ENCODE results near the gene TBC1D5. TPM values are rescaled to one million over a fixed set of nuclear protein-coding genes. Genes with fewer than 3 reads are reported as not detected.

TBC1D5 gene
- total and polyA plus RNA-seq, 2 experiments from 2014 or later = 31.0 to 69.9 TPM

DNA sequence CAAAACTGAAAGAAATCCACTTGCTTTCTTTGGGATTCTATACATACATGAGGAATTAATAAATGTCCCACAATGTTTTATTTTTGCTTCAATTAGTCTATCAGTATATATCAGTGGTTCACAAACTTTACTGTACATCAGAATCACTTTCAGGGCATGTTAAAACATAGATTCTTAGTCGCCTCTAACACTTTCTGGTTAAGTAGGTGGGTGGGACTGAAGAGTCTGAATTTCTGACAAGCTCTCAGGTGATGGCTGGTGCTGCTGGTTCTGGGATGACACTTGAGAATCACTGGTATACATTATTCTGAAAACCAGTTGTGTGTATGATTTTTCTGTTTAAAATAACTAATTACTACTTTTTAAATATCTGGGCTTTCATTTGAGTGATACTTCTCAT is 393.3 kb downstream of the TBC1D5 start:
- Histone ChIP-seq H2AFZ (no peak overlapping the region), H3K4me1 (ENCODE audit: insufficient read depth) (no peaks in the 10 kb centered on the region), H3K36me3 (ENCODE audit: low read depth) (no peaks in the 10 kb centered on the region), H3K9me3 (ENCODE audit: low read depth) (no peaks in the 10 kb centered on the region), H3K27me3 (replicated peaks; ENCODE audit: insufficient read depth) (no peaks in the 10 kb centered on the region), H3K9me2 (ENCODE audit: insufficient read depth) (no peaks in the 10 kb centered on the region), H3K9ac (no peak overlapping the region), H3K4me2 (ENCODE audit: unreplicated experiment) (no peak overlapping the region), H3F3A (ENCODE audit: insufficient read depth) (no peaks in the 10 kb centered on the region), H3K79me2 (ENCODE audit: insufficient read depth) (no peaks in the 10 kb centered on the region), H4K20me1 (ENCODE audit: insufficient read depth) (no peaks in the 10 kb centered on the region), H3K4me3 (no peak overlapping the region), H3K27ac (no peak overlapping the region)
- TF ChIP-seq EZH2phosphoT487 (IDR thresholded peaks at IDR 0.05; ENCODE audit: insufficient read depth, low read depth) (no peak), EZH2 (IDR thresholded peaks at IDR 0.05; ENCODE audit: insufficient read depth, poor library complexity, severe bottlenecking) (no peak)
- in situ Hi-C loops (cut with MboI) = no loop called here
- DNase-seq = no peak
- WGBS, 2 experiments (ENCODE audit: low coverage in 1 of 2, low lambda C conversion rate in 2 of 2, missing lambda C conversion rate in 2 of 2) = 77 to 78% methylated on average over 1 of the region's 1 CpG

- Histone ChIP-seq H3K9ac (no peak overlapping the region), H3K9me2 (ENCODE audit: insufficient read depth) (no peaks in the 10 kb centered on the region), H3K9me3 (ENCODE audit: low read depth) (no peaks in the 10 kb centered on the region), H3K79me2 (ENCODE audit: insufficient read depth) (no peaks in the 10 kb centered on the region), H4K20me1 (ENCODE audit: insufficient read depth) (no peaks in the 10 kb centered on the region), H3F3A (ENCODE audit: insufficient read depth) (no peaks in the 10 kb centered on the region), H3K36me3 (ENCODE audit: low read depth) (no peaks in the 10 kb centered on the region), H3K27me3 (replicated peaks; ENCODE audit: insufficient read depth) (no peaks in the 10 kb centered on the region), H3K4me3 (no peak overlapping the region), H3K4me2 (ENCODE audit: unreplicated experiment) (no peak overlapping the region), H2AFZ (no peak overlapping the region), H3K4me1 (ENCODE audit: insufficient read depth) (no peaks in the 10 kb centered on the region), H3K27ac (no peak overlapping the region)
- in situ Hi-C loops (cut with MboI) = no loop called here
- DNase-seq = no peak
- TF ChIP-seq EZH2phosphoT487 (IDR thresholded peaks at IDR 0.05; ENCODE audit: insufficient read depth, low read depth) = no peak
- no peak for TF ChIP-seq EZH2 (IDR thresholded peaks at IDR 0.05; ENCODE audit: insufficient read depth, poor library complexity, severe bottlenecking)
Observed at GRCh38 chr3:17342119-17342518, 400.3 kb downstream of the TBC1D5 start.

DNA sequence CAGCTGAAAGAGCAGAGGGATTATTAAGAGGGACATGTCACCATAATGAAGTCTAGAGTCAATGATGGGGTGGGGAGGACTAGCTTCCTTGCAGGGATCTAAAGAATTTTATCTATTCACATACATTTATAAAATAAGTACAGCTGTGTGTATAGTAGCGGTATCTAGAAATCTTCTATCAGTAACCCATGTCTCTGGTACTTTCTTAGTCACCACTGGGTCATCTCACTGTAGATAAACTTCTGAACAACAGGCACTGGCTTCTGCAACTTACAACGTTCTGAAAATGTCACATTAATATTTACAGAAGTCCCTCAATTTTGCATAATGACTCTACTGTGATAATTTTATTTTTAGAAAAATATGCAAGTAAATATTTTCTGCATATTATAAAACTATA is 401.7 kb downstream of the TBC1D5 start:
- in situ Hi-C loops (cut with MboI) = no loop called here
- Histone ChIP-seq H2AFZ (no peak overlapping the region), H3K4me3 (no peak overlapping the region), H3K4me2 (ENCODE audit: unreplicated experiment) (no peak overlapping the region), H3K9me3 (ENCODE audit: low read depth) (no peaks in the 10 kb centered on the region), H4K20me1 (ENCODE audit: insufficient read depth) (no peaks in the 10 kb centered on the region), H3K79me2 (ENCODE audit: insufficient read depth) (no peaks in the 10 kb centered on the region), H3K9me2 (ENCODE audit: insufficient read depth) (no peaks in the 10 kb centered on the region), H3F3A (ENCODE audit: insufficient read depth) (no peaks in the 10 kb centered on the region), H3K36me3 (ENCODE audit: low read depth) (no peaks in the 10 kb centered on the region), H3K9ac (no peak overlapping the region), H3K4me1 (ENCODE audit: insufficient read depth) (no peaks in the 10 kb centered on the region), H3K27ac (no peak overlapping the region), H3K27me3 (replicated peaks; ENCODE audit: insufficient read depth) (no peaks in the 10 kb centered on the region)
- TF ChIP-seq EZH2phosphoT487 (IDR thresholded peaks at IDR 0.05; ENCODE audit: insufficient read depth, low read depth) = no peak
- no peak for TF ChIP-seq EZH2 (IDR thresholded peaks at IDR 0.05; ENCODE audit: insufficient read depth, poor library complexity, severe bottlenecking)
- DNase-seq = no peak
- 94 to 98% methylated on average over 2 of the region's 2 CpGs for WGBS, 2 experiments (ENCODE audit: low coverage in 1 of 2, low lambda C conversion rate in 2 of 2, missing lambda C conversion rate in 2 of 2)

DNA sequence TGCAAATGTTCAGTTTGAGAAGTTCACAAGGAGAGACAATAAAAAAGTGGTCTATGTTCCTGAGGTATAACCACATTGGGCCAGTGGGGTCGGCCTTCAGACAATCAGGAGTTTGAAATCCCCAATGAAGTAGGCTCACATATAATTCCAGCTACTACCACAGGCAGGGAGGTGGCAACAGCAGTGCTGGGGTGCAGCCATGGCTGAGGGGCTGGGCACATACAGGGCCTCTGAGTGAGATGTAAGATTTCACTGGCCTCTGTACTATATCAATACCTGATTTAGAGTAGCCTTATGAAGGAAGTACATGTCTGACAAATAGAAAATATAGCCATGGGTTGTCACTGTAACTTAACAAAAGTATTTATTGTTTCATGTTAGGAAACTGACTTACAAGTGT is 402.2 kb downstream of the TBC1D5 start:
- WGBS, 2 experiments (ENCODE audit: low coverage in 1 of 2, low lambda C conversion rate in 2 of 2, missing lambda C conversion rate in 2 of 2) = 100% methylated on average over 1 of the region's 1 CpG
- no peak overlapping the region for H3K9ac ChIP-seq
- no peaks in the 10 kb centered on the region for H3K4me1 ChIP-seq (ENCODE audit: insufficient read depth)
- H3F3A ChIP-seq (ENCODE audit: insufficient read depth) = no peaks in the 10 kb centered on the region
- H3K36me3 ChIP-seq (ENCODE audit: low read depth) = no peaks in the 10 kb centered on the region
- no peaks in the 10 kb centered on the region for H3K27me3 ChIP-seq (replicated peaks; ENCODE audit: insufficient read depth)
- in situ Hi-C loops (cut with MboI) = no loop called here
- no peak for DNase-seq
- H3K27ac ChIP-seq = no peak overlapping the region
- H3K9me2 ChIP-seq (ENCODE audit: insufficient read depth) = no peaks in the 10 kb centered on the region
- no peaks in the 10 kb centered on the region for H4K20me1 ChIP-seq (ENCODE audit: insufficient read depth)
- TF ChIP-seq EZH2phosphoT487 (IDR thresholded peaks at IDR 0.05; ENCODE audit: insufficient read depth, low read depth) (no peak), EZH2 (IDR thresholded peaks at IDR 0.05; ENCODE audit: insufficient read depth, poor library complexity, severe bottlenecking) (no peak)
- no peaks in the 10 kb centered on the region for H3K79me2 ChIP-seq (ENCODE audit: insufficient read depth)
- no peak overlapping the region for H3K4me2 ChIP-seq (ENCODE audit: unreplicated experiment)
- no peak overlapping the region for H2AFZ ChIP-seq
- H3K4me3 ChIP-seq = no peak overlapping the region
- H3K9me3 ChIP-seq (ENCODE audit: low read depth) = no peaks in the 10 kb centered on the region

- Histone ChIP-seq H3K79me2 (ENCODE audit: insufficient read depth) (no peaks in the 10 kb centered on the region), H4K20me1 (ENCODE audit: insufficient read depth) (no peaks in the 10 kb centered on the region), H3K4me3 (no peak overlapping the region), H3K4me1 (ENCODE audit: insufficient read depth) (no peaks in the 10 kb centered on the region), H3K9ac (no peak overlapping the region), H3K27me3 (replicated peaks; ENCODE audit: insufficient read depth) (no peaks in the 10 kb centered on the region), H3K36me3 (ENCODE audit: low read depth) (no peaks in the 10 kb centered on the region), H3F3A (ENCODE audit: insufficient read depth) (no peaks in the 10 kb centered on the region), H2AFZ (no peak overlapping the region), H3K27ac (no peak overlapping the region), H3K9me3 (ENCODE audit: low read depth) (no peaks in the 10 kb centered on the region), H3K4me2 (ENCODE audit: unreplicated experiment) (no peak overlapping the region), H3K9me2 (ENCODE audit: insufficient read depth) (no peaks in the 10 kb centered on the region)
- TF ChIP-seq EZH2 (IDR thresholded peaks at IDR 0.05; ENCODE audit: insufficient read depth, poor library complexity, severe bottlenecking) (no peak), EZH2phosphoT487 (IDR thresholded peaks at IDR 0.05; ENCODE audit: insufficient read depth, low read depth) (no peak)
- no peak for DNase-seq
- in situ Hi-C loops (cut with MboI) = no loop called here
- WGBS, 2 experiments (ENCODE audit: low coverage in 1 of 2, low lambda C conversion rate in 2 of 2, missing lambda C conversion rate in 2 of 2) = 68 to 75% methylated on average over 6 of the region's 6 CpGs
Observed at GRCh38 chr3:17339132-17339575, 403.3 kb downstream of the TBC1D5 start.

Data from GM23248 (cell line).